GM18502 (cell line): ENCODE results near the gene TSPEAR.
"Not testable (repeated sequence)": the region's sequence is repeated elsewhere in the genome, so short reads cannot be mapped to it uniquely, and the experiment has no call there.

Experiments used
- ATAC-seq: cut with Tn5 transposase; IDR thresholded peaks from one replicate; pipeline ENCODE4 v1.9.1; 2021; ENCODE audit warnings: mild to moderate bottlenecking; ENCODE audit not compliant: unreplicated experiment, poor library complexity

Gene TSPEAR

DNA sequence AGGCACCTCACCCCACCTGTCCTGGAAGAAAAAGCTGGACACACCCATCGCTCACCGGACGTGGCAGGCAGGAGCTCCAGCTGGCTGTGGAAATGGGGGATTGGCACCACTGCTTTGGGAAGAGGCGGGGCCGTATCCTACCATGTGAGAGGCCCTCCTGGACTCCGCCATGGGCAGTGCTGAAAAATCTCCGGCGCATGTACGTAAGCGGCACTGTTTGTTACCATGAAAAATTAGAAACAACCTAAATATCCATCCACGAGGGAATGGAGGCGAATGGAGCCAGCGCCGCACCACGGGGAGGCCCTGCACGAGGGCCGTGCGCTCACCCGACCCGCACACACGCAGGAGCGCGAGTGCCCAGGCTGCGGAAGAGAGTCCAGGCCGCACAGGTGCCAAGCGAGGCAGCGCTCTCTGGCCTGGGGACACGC is 96.4 kb downstream of the TSPEAR start:
- no peak for ATAC-seq

DNA sequence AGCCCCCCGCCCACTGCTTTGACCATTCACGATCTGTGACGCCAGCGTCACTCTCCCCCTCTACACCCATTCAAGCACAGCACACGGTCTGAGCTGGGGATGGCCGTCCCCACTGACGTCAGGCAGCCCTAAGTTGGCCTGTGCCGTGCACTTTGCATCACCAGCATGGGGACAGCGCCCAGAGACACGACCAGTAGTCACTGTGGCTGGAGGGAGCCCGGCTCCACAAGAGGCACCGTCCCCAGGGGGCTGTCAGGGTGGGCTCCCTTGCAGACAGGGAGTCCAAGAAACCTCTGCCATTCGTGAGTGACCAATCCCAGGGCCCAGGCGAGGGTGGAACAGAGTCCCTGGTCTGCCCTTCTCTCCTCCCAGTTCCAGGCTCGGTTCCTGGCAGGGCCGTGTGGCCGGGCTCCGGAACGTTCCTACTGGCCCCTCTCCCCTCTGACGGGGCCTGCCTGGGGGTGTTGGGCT is 97.2 kb downstream of the TSPEAR start:
- no peak for ATAC-seq

DNA sequence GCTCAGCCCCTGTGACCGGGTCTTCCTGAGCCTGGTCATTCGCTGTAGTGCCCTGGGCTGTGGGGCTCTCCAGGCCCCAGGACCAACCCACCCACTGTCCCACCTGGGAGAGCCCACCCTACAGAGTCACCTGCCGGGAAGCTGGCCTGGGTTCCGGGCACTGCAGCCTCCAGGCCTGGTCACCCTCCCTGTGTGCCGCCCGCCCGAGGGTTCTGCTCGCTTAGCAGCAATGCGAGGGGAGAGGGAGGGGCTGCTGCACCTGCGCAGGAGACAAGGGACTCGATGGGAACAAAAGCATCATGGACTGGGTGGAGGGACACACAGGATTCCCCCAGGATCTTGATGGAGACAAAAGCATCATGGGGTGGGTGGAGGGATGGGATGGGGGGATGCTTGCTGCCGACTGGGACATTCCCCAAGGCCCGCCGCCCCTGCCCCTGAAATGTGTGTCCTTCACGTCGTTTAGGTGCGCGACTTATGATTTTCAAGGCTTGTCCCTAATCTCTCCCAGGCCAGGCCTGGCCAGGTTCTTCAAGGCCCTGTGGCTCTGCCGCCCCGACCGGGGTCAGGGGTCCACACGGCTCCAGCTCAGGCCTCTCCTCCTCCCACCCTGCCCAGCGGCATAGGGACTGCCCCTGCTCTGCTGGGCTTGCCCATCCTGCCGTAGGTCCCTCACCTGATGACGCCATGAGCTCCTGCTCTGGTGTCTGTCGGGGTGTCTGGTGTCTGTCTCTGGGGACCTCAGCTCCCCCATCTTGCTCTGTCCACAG is 97.8 kb downstream of the TSPEAR start:
- no peak for ATAC-seq

DNA sequence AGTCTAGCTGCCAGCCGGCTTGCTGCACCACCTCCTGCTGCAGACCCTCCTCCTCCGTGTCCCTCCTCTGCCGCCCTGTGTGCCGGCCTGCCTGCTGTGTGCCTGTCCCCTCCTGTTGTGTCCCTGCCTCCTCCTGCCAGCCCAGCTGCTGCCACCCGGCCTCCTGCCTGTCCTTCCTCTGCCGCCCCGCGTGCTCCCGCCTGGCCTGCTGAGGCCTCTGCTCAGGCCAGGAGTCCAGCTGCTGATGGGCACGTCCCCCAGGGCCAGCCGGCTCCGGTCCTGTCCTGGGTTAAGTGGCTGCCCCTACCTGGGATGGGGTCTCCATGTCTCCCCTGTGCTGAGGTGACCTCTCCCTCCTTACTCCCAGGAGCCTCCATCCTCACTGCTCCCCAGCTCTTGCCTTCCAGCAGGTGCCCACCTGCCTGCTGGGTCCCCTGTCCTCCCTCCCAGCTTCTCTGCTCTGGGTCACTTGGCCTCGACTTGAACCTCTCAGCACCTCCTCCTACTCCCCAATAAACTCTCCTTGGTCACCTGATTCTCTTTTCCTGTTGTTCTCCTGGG is 98.6 kb downstream of the TSPEAR start:
- ATAC-seq = no peak

DNA sequence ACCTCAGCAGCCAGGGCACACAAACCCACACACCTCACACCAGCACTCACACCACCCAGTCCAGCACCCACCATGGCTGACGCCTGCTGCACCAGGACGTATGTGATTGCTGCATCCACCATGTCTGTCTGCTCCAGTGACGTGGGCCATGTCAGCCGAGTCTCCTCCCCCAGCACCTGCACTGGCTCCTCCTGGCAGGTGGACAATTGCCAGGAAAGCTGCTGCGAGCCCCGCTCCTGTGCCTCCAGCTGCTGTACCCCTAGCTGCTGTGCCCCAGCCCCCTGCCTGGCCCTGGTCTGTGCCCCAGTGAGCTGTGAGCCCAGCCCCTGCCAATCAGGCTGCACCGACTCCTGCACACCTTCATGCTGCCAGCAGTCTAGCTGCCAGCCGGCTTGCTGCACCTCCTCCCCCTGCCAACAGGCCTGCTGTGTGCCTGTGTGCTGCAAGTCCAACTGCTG is 99.3 kb downstream of the TSPEAR start, which contains the start of gene KRTAP10-8:
Gene KRTAP10-8, plus strand, starts transcription at position 51 of the 458 bp plus-strand sequence. Its CDS starts 22 bp downstream, at position 73.
- ATAC-seq = no peak

DNA sequence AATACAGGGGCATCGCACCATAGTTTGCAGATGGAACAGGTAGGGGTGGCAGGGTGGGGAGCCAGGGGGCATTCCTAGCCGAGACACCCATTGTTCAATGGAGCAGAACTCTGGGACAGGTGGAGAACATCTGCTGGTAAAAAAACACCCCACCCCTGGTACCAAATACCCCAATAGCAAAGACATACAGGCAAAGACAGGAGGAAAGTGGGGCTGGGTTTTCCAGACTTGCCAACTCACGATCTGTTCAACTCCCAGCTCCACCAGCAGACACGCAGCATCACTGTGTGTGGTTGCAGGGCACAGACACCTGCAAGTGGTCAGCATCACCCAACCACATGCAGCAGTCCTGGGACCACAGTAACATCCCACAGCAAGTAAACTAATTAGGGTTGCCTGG is 99.8 kb downstream of the TSPEAR start:
- ATAC-seq = no peak

DNA sequence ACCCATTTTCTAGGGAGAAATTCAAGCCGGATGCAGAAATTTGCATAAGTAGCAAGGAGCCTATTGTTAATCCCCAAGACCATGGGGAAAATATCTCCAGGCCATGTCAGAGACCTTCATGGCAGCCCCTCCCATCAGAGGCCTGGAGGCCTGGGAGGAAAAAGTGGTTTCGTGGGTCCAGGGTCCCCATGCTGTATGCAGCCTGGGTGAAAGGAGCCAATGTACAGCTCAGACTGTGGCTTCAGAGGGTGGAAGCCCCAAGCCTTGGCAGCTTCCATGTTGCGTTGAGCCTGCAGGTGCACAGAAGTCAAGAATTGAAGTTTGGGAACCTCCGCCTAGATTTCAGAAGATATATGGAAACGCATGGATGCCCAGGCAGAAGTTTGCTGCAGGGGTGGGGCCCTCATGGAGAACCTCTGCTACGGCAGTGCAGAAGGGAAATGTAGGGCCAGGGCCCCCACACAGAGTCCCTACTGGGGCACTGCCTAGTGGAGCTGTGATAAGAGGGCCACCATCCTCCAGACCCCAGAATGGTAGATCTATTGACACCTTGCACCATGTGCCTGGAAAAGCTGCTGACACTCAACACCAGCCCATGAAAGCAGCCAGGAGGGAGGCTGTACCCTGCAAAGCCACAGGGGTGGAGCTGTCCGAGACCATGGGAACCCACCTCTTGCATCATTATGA is 101.1 kb downstream of the TSPEAR start:
- not testable (repeated sequence) for ATAC-seq

DNA sequence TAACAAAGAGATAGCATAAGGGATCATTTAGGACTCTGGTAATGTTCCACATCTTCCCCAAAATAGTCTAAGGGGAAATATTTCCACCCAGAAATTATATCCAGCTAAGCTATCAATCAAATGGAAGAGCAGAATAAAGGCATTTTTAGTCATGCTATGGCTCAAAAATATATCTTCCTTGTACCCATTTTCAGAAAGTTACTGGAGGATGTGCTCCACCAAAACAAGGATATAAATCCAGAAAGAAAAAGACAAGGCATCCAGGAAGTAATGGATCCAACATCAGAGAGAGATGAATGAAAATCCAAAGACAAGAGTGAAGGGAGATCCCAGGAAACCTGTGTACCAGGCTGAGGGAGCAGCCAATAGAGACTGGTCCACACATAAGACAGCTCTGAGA is 102.2 kb downstream of the TSPEAR start:
- ATAC-seq = no peak

DNA sequence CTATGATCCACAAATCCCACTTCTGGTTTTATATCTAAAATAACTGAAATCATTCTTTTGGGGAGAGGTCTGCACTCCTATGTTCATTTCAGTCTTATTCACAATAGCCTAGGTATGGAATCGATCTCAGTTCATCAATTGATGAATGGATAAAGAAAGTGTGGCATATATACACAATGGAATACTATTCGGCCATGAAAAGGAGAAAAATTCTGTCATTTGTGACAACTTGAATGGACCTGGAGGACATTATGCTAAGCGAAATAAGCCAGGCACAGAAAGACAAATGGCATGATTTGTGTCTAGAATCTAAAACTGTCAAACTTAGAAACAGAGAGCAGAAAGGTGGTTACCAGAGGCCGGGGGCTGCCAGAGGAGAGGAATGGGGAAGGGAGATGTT is 104.9 kb downstream of the TSPEAR start:
- no peak for ATAC-seq

DNA sequence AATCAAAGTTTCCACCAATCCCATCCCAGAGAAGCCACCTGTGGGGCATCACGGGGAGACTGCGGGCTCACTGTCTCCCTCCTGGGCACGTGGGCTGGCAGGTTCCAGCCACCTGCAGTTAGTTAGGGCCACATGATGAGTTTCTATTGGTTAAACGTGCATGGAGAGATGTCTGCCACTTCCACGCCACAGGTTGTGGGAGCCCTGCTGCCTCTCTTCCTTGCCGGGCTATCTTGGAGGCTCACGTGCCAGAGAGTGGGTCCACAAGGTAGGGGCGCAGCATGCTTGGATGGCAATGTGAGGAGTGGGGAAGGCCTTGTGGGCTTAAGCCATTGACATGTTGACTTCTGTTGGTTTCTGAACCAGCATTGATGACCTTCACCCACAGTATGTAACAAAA is 107.5 kb downstream of the TSPEAR start:
- ATAC-seq = no peak

DNA sequence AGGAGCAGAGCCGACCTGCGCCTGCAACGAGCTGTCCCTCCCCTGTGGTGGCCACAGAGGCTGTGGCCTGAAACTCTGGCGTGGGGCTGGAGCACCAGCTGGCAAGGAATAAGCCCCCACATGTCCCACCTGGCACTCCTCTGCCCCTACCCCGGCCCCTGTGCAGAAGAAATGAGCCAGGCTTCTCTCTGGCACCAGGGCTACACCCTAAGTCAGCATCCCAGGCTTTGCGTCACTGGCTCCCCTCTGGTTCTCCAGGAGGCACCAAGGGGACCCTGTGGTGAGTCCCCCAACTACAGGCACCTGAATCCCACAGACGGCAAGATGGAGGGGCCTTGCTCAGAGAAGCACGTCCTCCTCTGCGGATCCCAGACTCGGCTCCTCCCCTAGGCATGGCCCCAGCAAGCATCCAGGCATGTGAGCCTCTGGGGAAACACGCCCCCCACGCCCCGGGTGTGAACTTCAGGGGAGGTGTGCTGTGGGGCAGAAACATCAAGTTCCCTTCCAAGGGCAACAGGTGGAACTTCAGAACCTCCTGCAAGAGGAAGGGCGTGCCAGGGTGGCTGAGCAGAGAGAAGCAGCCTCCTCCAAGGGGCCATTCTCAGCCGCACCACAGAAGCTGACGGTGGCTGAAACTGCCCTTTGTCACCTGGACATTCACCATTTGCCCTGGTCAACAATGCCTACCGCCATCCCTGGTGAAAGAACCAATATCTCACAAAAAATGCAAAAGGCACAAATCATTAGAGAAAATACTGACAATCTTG is 108.1 kb downstream of the TSPEAR start:
- ATAC-seq = no peak

DNA sequence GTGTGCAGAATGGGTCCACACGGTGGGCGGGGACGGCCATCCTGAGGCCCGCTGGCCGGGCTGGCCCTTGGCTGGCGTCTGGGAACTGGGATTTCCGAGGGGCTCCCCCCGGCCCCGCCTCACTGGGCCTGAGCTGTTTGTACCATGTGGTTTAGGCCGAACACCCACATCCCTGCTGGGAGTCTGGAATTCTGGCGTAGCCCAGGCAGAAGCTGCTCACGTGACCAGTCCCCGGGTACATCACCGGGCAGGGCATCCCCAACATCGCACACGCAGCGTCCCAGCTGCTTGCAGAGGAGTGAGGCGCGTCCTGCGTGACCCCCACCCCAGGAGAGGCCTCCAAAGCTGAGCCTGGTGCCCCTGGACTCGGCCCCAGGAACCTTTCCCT is 108.9 kb downstream of the TSPEAR start:
- ATAC-seq = no peak

DNA sequence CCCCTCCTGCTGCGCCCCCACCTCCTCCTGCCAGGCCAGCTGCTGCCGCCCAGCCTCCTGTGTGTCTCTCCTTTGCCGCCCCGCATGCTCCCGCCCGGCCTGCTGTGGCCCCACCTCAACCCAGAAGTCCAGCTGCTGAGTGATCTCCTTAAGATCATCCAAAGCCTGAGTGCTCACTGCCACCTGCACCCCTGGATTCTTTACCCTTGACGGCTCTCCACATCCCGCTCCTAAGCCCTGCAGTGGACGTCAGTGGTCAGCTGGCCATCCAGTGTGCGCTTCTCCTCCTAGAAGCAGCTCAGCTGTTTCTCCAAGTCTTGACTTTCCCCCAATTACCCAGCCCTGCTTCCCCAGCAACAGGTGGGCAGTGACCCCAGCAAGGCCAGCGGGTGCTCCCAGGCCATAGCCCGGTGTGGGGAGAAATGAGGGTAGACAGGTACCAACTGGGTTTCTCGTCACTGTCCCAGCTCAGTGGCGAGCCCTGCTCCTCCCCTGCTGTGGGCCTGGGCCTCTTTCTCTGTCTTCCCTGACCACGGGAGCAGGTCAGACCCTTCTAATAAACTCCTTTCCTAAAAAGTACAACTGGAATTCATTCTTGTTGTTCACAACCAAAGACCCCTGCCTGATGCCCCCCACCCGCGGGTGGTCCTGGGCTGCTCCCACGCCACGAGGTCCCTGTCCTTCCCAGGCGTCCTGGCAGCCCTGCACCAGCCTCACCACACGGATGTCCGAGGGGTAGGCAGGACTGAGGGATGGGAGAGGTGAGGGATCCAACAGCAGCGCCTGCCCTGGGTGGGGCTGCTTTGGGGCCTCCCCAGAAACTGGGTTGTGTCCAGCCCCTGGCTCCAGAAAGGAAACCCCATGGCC is 109.5 kb downstream of the TSPEAR start:
- ATAC-seq = no peak

DNA sequence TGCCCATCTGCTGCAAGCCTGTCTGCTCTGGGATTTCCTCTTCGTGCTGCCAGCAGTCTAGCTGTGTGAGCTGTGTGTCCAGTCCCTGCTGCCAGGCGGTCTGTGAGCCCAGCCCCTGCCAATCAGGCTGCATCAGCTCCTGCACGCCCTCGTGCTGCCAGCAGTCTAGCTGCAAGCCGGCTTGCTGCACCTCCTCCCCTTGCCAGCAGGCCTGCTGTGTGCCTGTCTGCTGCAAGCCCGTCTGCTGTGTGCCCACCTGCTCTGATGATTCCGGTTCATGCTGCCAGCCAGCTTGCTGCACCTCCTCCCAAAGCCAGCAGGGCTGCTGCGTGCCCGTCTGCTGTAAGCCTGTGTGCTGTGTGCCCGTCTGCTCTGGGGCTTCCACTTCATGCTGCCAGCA is 110.3 kb downstream of the TSPEAR start:
- not testable (repeated sequence) for ATAC-seq

DNA sequence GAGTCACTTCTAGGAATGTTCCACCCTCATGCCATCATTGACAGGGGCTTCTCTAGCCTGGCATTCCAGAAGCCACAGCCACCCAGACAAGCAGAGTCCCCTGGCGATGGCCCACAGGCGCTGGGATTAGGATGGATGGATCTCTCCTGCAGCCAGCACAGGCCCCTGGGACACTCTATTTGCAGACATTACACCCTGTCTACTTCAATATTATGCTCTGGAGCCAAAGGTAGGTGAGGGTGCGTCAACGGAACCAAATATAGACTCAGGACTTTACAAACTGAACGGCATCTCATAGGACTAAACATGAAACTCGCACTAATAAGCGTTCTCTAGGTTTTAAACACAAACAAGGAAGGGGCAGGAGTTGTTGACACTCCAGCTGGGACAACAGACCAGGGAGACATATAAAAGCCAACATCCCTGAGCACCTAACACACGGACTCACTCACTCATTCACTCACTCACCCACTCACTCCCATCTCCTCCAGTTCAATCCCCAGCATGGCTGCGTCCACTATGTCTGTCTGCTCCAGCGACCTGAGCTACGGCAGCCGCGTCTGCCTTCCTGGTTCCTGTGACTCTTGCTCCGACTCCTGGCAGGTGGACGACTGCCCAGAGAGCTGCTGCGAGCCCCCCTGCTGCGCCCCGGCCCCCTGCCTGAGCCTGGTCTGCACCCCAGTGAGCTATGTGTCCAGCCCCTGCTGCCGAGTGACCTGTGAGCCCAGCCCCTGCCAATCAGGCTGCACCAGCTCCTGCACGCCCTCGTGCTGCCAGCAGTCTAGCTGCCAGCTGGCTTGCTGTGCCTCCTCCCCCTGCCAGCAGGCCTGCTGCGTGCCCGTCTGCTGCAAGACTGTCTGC is 111.0 kb downstream of the TSPEAR start, which contains the start of gene KRTAP10-7:
Gene KRTAP10-7, plus strand, starts transcription at position 480 of the 861 bp plus-strand sequence. Its CDS starts 25 bp downstream, at position 505.
- not testable (repeated sequence) for ATAC-seq

DNA sequence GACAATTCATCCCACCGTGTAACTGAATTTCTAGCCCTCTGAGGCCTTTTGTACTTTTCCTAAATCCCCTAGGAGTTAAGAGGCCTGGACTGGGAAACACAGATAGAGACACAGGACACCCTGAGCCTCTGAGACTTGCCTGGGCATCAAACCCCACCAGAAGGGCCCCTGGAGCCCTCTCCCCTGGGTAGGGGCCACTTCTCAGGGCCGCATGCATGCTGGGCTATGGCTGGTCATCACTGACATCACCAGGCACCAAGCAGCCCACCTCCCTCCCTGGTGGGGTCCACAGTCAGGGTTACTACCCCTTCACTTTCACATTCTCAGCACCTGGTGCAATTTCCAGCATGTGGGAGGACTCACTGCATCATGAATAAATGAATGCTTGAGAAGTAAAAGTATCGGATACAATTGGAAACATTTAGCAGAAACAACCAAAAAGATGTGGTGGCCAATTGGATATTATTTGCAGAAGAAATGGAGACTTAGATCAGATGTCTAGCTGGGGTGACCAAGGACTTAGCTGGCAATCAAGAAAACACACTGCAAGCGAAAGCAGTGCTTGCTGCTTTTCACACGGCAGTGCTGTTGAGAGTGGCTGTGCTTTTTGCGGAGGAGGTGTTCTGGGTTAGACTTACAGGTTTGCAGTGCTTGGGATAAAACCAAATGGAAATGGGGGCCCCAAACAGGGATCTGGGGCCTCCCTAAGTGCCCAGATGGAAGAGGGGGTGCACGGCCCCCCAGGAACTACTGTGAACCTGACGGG is 111.9 kb downstream of the TSPEAR start:
- no peak for ATAC-seq

DNA sequence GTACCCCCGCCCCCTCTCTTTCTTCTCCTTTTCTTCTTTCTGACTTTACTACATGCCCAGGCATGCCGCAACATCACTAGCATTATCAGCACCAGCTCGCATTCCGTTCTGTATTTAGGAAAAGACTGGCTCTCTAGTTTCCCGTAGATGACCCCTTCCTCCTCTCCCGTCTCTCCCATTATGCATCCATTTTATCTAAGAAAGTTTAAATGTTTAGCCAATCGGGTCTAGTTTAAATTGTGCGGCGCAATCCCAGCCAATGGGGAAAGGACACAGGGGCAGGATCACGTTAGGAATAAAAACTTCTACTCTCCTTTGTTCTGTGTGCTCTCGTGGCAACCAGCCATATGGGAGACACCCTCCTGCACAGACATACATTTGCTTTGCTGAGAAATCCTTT is 113.3 kb downstream of the TSPEAR start:
- ATAC-seq = no peak
